ENCODE results near the gene KRT10.
"Not testable (repeated sequence)": the region's sequence is repeated elsewhere in the genome, so short reads cannot be mapped to it uniquely, and the experiment has no call there.

KRT10 gene

DNA sequence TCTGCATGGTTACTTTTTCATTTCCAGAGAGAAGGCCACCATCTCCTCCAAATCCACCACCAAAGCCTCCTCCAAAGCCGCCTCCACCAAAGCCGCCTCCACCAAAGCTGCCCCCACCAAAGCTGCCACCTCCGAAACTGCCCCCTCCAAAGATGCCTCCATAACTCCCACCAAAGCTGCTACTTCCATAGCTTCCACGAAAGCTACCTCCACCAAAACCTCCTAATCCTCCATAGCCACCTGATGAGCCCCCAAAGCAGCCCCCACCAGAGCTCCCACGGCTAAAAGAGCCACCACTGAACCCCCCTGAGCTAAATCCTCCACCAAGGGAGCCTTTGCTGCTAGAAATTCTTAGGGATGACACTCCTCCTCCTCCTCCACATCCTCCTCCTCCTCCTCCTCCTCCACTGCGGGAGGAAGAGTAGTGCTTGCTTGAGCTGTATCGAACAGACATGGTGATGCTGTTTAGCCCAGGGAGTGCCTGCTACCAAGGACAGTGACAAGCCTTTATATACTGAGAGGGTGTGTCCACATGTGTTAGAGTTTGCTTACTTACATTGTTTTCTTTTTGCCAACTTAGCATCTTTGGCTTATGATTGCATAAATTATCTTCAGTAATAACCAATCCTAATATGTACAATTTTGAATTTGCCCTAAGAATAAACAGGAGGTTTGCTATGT is at the start of gene KRT10:
KRT10 (minus strand) TSS at position 483 of the 681 bp plus-strand sequence; CDS start at position 454, 29 bp downstream.
- DNase-seq: no peak

GRCh38 chr17:40871316-40871715 is 48.9 kb upstream of the KRT10 start:
- no peak for DNase-seq

GRCh38 chr17:40870136-40870535 is 47.7 kb upstream of the KRT10 start:
- DNase-seq: no peak

GRCh38 chr17:40866838-40867237 is 44.4 kb upstream of the KRT10 start, which contains the start of gene KRT12:
KRT12 (minus strand) TSS chr17:40867223; CDS start chr17:40867186, 37 bp downstream.
- no peak for DNase-seq

GRCh38 chr17:40864661-40865390 is 42.4 kb upstream of the KRT10 start:
- DNase-seq: no peak

DNA sequence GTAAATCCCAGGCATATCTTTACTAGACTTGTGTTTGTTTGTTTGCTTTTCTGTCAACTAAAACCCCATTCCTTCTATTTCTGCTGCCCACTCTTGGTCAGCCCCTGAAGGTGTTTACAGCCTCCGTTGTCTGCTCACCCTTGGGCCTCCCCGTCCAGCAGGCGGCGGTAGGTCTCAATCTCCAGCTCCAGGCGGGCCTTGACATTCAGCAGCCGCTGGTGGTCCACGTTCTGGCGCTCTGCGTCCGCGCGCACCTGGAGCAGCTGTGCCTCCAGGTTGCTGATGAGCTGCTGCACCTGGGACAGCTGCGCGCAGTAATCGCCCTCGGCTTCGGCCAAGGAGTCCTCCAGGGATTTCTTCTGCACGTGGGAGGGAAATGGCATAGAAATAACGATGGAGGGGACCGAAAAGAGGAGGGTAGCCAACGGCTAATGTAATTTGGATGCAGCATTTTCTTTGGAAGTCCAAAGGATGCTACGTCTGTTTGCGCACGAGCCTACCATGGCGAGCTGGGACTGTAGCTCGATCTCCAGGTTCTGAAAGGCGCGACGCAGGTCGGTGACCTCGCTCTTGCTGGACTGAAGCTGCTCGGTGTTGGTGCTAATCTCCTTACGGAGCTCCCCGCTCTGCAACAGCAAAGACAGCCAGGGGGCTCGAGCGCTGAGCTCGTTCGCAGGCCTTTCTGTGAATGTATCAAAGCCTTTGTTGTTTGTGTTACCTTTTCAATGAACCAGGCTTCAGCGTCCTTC is 40.7 kb upstream of the KRT10 start:
- peak in 1 of 3 donors; percentile 7 for DNase-seq

DNA sequence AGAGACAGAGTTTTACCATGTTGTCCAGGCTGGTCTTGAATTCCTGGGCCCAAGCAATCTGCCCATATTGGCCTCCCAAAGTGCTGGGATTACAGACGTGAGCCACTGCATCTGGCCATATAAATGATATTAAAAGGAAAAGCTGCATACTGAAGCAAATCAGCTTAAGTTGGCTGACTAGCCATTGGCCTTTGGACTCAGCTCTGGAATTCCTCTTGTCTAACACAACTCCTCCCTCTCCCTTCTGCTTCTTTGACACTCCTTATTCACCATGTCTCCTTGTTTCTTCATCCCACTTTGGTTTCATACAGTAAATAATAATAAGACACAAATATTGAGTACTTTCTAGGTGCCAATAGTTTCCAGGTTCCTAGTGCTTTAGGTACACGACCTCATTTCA is 37.1 kb upstream of the KRT10 start:
- DNase-seq: no peak

DNA sequence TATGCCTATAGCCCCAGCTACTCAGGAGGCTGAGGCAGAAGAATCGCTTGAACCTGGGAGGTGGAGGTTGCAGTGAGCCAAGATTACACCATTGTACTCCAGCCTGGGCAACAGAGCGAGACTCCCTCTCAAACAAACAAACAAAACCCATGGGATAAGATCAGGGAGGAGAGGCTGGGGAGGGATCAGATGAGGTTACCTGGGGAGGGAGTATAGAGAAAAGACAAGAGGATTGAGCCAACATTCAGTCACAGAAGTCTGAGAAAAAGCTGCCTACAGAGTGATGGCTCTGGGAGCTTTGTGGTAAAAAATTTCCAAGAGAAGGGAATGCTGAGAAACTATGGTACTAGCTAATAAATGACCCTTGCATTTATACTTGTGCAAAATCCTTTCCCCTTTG is 36.3 kb upstream of the KRT10 start:
- DNase-seq: not testable (repeated sequence)

DNA sequence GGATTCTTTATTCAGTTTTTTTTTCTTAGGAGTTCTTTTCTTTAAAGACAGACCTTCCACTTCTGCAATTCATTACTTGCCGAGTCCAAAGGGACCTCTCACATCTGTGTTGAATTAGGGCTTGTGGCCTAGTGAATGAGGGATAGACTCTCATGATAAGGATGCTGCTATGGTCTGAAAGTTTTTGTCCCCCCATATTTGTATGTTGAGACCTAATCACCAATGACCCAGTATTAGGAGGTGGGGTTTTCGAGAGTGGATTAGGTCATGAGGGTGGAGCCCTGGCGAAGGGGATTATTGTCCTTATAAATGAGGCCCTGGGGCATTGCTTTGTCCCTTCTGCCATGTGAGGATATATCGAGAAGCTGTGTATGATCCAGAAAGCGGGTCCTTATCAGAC is 35.1 kb upstream of the KRT10 start:
- DNase-seq: no peak

DNA sequence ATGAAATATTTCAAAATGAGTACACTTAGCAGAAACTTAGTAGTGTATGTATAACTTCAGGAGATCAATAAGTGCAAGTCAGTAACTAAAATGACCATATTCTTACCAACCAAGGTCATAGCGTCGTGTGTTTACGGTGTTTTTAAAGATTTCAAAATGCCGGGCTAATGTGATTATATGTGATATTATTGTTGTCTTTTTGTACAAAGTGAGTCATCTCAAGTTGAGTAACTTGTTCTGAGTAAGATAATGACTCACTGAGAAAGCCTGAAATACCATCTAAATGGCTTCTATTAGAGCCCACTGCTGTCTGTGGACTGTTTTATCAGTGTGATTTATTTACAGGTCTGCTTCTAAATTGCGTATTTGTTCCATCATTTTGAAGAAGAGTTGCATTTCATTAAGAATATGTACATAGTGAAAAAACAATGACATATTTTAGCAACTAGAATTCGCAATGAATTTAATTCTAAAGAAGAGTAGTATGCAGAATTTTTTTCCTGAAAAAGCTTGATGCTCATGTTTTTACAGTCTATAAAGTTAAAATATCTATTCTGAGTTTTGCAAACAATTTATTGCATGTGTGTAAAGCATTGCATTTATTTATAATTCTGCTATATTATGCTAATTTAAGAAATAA is 31.9 kb upstream of the KRT10 start:
- DNase-seq: peak; percentile 43 to 87 (median 86)

DNA sequence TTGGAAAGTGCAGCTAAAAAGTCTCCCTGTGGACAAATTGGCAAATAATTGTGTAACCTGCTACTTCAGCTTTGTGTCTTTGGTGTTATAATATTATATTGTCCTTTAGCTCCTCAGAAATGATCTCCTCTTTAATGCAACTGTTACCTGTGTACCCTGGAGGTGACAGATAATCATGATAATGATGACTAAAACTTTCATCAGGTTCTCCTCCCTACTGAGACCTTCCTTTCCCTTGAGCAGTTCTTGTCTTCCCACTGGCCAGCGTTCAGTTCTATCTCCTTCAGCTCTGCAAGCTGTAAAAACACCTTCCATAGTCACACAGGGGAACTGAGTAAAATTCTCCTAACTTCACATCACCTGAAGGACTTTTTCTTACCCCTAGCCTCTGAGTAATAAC is 29.9 kb upstream of the KRT10 start:
- no peak for DNase-seq

- peak in 2 of 3 donors; percentile 12 to 29 for DNase-seq
Measured at GRCh38 chr17:40850293-40850972, 28.0 kb upstream of the KRT10 start.

GRCh38 chr17:40849723-40850122 is 27.3 kb upstream of the KRT10 start:
- no peak for DNase-seq

- no peak for DNase-seq
Measured at GRCh38 chr17:40848583-40849235, 26.3 kb upstream of the KRT10 start.

DNA sequence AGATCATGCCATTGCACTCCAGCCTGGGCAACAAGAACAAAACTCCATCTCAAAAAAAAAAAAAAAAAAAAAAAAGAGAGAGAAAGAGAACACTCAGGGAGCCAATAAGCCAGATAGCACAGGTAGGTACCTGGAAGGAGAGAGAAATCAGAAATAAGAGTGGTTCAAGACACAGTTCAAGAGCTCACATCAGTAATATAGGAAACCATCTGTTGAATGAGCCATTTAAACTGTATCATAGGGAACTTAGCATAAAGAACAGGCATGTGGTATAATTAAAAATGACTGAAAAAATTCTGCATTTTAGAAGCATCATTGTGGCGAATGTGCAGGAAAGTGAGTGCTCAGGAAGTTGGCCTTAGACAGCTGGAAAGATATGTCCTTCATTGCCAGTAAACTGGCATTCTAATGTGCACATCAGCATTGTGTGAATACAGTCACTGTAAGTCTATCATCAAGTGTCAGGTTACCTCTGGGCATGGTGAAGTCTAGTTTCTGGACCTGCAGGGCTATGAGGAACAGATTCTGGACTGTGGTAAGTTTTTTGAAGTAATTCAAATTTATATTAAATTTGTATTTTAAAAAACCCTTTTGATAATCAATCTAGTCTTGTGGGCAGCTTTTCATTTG is 24.2 kb upstream of the KRT10 start:
- no peak for DNase-seq

- no peak for DNase-seq
Measured at GRCh38 chr17:40844671-40845107, 22.3 kb upstream of the KRT10 start.

DNA sequence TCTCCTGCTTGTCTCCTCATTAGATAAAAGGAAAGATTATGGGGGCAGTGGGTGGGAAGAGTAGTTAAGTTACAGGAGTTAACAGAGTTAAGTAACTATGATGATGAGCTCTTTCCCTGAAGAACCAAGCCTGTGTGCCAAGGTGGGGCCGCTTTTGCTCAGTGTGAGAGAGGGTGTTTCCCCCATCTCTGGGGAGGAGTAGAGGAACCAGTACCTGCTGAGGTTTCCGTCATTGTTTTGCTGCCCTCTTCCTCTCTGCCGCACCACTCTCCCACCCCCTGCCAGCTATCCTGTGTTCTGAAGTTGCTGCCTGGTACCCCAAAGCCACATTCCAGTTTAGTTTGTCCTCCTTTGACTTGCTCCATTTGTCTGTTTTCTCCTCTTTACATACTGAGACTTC is 20.8 kb upstream of the KRT10 start:
- DNase-seq: no peak

DNA sequence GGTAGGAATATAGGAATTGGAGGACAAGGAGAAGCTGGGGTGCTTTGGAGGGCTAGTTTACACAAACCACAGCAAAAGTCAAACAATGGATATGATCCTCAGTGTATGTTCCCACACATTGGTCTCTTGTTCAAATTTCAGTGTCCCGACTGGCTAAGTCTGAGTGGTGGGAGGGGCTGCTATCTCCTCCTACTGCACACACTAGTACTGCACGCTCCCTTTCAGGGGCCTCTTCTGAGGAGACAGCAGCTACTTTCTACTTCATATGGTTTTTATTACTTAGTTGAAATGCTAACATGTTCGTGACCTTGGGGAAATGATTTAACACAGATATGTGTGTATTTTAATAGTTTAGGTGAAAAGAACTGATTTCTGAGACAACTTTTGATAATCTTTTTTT is 18.8 kb upstream of the KRT10 start:
- DNase-seq: no peak

DNA sequence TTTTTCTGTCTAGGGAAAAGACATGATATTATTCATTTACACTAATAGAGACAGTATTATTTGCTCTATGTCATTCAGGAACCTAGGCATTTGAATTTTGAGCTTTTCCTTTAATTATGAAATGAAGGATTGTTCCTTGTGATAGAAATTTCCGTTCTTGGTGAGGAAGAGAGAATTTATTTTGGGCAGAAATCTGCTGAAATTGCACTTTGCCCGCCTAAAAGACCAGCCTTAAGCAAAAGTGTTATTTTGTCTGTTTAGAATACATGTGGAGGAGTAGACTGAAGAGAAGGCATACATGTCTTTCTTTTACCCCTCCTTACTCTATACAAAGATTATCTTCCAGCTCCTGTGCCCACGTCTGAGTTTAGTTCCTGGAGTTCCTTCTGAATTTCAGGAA is 16.8 kb upstream of the KRT10 start:
- no peak for DNase-seq

- DNase-seq: no peak
Measured at GRCh38 chr17:40836020-40836419, 13.6 kb upstream of the KRT10 start.

- DNase-seq: no peak
Measured at GRCh38 chr17:40833882-40834281, 11.5 kb upstream of the KRT10 start.
